Measurements from ENCODE around the gene EFR3B.

EFR3B gene

GRCh38 chr2:25151718-25152117 is 109.8 kb downstream of the EFR3B start:
- ATAC-seq, result no peak
- no peak for TF ChIP-seq POU6F1 (CRISPR knock-in tag; IDR thresholded peaks at IDR 0.05; ENCODE audit: borderline replicate concordance, low read depth)
- no peak for TF ChIP-seq ZNF70 (CRISPR knock-in tag; IDR thresholded peaks at IDR 0.05)
- TF ChIP-seq ZNF8 (CRISPR knock-in tag; IDR thresholded peaks at IDR 0.05), result no peak
- TF ChIP-seq ZFP30 (CRISPR knock-in tag; IDR thresholded peaks at IDR 0.05), result no peak
- TF ChIP-seq CREB5 (CRISPR knock-in tag; IDR thresholded peaks at IDR 0.05; ENCODE audit: low read depth), result no peak
- no peak for TF ChIP-seq ESRRG (CRISPR knock-in tag; IDR thresholded peaks at IDR 0.05)
- TF ChIP-seq ZNF565 (CRISPR knock-in tag; conservative IDR thresholded peaks at IDR 0.05; ENCODE audit: low read depth), result no peak
- no peak for TF ChIP-seq SNAI2 (CRISPR knock-in tag; IDR thresholded peaks at IDR 0.05)
- no peak for TF ChIP-seq RARB (CRISPR knock-in tag; IDR thresholded peaks at IDR 0.05)
- TF ChIP-seq TCF4 (CRISPR knock-in tag; IDR thresholded peaks at IDR 0.05; ENCODE audit: borderline replicate concordance), result no peak
- TF ChIP-seq ZFP3 (CRISPR knock-in tag; IDR thresholded peaks at IDR 0.05), result no peak
- no peak for TF ChIP-seq PPARA (CRISPR knock-in tag; IDR thresholded peaks at IDR 0.05; ENCODE audit: borderline replicate concordance)
- TF ChIP-seq CSDC2 (CRISPR knock-in tag; IDR thresholded peaks at IDR 0.05), result no peak
- TF ChIP-seq, protein P1, sequence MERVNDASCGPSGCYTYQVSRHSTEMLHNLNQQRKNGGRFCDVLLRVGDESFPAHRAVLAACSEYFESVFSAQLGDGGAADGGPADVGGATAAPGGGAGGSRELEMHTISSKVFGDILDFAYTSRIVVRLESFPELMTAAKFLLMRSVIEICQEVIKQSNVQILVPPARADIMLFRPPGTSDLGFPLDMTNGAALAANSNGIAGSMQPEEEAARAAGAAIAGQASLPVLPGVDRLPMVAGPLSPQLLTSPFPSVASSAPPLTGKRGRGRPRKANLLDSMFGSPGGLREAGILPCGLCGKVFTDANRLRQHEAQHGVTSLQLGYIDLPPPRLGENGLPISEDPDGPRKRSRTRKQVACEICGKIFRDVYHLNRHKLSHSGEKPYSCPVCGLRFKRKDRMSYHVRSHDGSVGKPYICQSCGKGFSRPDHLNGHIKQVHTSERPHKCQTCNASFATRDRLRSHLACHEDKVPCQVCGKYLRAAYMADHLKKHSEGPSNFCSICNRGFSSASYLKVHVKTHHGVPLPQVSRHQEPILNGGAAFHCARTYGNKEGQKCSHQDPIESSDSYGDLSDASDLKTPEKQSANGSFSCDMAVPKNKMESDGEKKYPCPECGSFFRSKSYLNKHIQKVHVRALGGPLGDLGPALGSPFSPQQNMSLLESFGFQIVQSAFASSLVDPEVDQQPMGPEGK (CRISPR knock-in tag; IDR thresholded peaks at IDR 0.05; ENCODE audit: borderline replicate concordance), result no peak
- TF ChIP-seq TOX (CRISPR knock-in tag; IDR thresholded peaks at IDR 0.05; ENCODE audit: borderline replicate concordance), result no peak

GRCh38 chr2:25155401-25155800 is 113.5 kb downstream of the EFR3B start:
- ATAC-seq, result no peak
- TF ChIP-seq ZNF8 (CRISPR knock-in tag; IDR thresholded peaks at IDR 0.05) (no peak), ZNF565 (CRISPR knock-in tag; conservative IDR thresholded peaks at IDR 0.05; ENCODE audit: low read depth) (no peak), ZC3H10 (CRISPR knock-in tag; IDR thresholded peaks at IDR 0.05) (no peak), POU6F1 (CRISPR knock-in tag; IDR thresholded peaks at IDR 0.05; ENCODE audit: borderline replicate concordance, low read depth) (no peak), CREB5 (CRISPR knock-in tag; IDR thresholded peaks at IDR 0.05; ENCODE audit: low read depth) (no peak), SNAI2 (CRISPR knock-in tag; IDR thresholded peaks at IDR 0.05) (no peak), TCF4 (CRISPR knock-in tag; IDR thresholded peaks at IDR 0.05; ENCODE audit: borderline replicate concordance) (no peak), ZFP30 (CRISPR knock-in tag; IDR thresholded peaks at IDR 0.05) (no peak), RARB (CRISPR knock-in tag; IDR thresholded peaks at IDR 0.05) (no peak), ARNTL (CRISPR knock-in tag; IDR thresholded peaks at IDR 0.05; ENCODE audit: borderline replicate concordance, low read depth) (no peak), CSDC2 (CRISPR knock-in tag; IDR thresholded peaks at IDR 0.05) (no peak), ESRRG (CRISPR knock-in tag; IDR thresholded peaks at IDR 0.05) (no peak), PPARA (CRISPR knock-in tag; IDR thresholded peaks at IDR 0.05; ENCODE audit: borderline replicate concordance) (no peak), GLIS3 (CRISPR knock-in tag; IDR thresholded peaks at IDR 0.05) (no peak), BACH2 (CRISPR knock-in tag; IDR thresholded peaks at IDR 0.05; ENCODE audit: borderline replicate concordance) (no peak), OSR1 (CRISPR knock-in tag; IDR thresholded peaks at IDR 0.05) (no peak)
- TF ChIP-seq, protein P1 (CRISPR knock-in tag; IDR thresholded peaks at IDR 0.05; ENCODE audit: borderline replicate concordance), result no peak
- TF ChIP-seq, protein P2, sequence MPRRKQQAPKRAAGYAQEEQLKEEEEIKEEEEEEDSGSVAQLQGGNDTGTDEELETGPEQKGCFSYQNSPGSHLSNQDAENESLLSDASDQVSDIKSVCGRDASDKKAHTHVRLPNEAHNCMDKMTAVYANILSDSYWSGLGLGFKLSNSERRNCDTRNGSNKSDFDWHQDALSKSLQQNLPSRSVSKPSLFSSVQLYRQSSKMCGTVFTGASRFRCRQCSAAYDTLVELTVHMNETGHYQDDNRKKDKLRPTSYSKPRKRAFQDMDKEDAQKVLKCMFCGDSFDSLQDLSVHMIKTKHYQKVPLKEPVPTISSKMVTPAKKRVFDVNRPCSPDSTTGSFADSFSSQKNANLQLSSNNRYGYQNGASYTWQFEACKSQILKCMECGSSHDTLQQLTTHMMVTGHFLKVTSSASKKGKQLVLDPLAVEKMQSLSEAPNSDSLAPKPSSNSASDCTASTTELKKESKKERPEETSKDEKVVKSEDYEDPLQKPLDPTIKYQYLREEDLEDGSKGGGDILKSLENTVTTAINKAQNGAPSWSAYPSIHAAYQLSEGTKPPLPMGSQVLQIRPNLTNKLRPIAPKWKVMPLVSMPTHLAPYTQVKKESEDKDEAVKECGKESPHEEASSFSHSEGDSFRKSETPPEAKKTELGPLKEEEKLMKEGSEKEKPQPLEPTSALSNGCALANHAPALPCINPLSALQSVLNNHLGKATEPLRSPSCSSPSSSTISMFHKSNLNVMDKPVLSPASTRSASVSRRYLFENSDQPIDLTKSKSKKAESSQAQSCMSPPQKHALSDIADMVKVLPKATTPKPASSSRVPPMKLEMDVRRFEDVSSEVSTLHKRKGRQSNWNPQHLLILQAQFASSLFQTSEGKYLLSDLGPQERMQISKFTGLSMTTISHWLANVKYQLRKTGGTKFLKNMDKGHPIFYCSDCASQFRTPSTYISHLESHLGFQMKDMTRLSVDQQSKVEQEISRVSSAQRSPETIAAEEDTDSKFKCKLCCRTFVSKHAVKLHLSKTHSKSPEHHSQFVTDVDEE (CRISPR knock-in tag; IDR thresholded peaks at IDR 0.05), result no peak

All from SK-N-SH treated with all-trans-retinoic acid at 6 μM for 48 hours (cell line).